NCI-H1417 (cell line): ENCODE data around the gene ACADVL.

ENCODE experiments used
- DNase-seq, 3 experiments: peaks; one replicate each; lab custom pipeline; 2025; lab: John Stamatoyannopoulos, UW

Gene ACADVL

DNA sequence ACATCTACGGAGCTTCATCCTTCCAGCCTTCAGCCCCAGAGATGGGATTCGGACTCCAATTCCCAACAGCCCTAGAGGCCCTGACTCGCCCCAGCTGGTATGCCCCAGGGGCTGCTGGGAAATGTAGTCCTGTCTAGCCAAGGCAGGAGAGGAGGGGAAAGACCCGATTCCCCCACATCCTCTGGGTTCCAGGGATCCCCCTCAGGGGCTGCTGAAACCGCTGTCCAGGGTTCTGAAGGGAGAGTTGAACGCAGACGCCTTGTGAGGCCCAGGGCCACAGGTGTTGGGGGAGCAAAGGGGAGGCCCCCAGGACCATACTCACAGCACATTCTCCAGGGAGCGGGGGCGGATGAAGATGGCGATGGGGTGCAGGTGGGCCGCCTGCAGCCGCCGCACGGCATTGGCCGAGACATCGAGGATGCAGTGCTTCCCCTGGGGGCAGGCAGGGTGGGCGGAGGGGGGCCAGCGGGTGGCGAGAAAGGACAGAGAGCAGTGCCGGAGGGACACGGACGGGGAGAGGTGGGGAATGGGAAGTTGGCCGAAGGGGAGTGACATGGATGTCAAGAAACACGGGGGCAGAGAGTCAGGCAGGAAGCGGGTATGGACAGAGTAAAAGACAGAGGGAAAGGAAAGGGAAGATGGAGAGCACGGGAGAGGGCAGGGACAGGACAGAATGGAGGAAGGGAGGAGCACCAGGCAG, 28.0 kb upstream of the ACADVL start:
- DNase-seq, result peak in 2 of 3 experiments; percentile 10 to 18

DNA sequence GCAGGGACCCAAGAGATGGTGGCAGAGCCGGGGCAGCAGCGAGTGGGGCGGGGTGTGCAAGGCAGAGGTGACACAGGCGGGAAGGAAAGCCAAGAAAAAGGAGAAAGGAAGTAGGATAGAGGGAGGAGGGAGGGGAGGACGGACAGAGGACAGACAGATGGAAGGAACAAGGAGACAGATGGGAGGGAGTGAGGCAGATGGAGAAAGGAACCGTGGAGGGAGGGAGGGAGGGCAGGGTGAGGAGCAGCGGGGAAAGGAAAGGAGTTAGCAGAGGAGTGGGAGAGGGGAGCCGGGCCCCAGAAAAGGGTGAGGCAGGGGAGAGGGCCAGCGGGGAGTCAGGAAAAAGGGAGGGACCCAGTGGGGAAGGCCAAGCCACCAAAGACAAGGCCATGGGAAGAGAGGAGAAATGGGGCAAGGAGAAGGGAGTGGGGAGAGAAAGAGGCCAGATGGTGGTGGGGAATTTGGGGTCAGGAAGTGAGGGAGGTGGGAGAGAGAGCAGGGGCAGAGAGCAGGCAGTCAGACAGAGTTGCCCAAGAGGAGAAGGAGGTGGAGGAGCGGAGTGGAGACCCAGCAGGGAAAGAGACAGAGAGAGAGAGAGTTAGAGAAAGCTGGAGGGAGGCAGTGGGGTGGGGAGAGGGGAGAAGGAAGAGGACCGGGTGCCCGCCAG, 27.3 kb upstream of the ACADVL start:
- DNase-seq, result no peak

GRCh38 chr17:7195971-7196370, 23.8 kb upstream of the ACADVL start:
- no peak for DNase-seq

- DNase-seq, result no peak
These were observed 22.9 kb upstream of the ACADVL start for GRCh38 chr17:7196651-7197401.

- DNase-seq, result no peak
These were observed 16.3 kb upstream of the ACADVL start for GRCh38 chr17:7203391-7203790.

GRCh38 chr17:7204336-7204735, 15.4 kb upstream of the ACADVL start:
- DNase-seq, result peak in 2 of 3 experiments; percentile 80 to 88

DNA sequence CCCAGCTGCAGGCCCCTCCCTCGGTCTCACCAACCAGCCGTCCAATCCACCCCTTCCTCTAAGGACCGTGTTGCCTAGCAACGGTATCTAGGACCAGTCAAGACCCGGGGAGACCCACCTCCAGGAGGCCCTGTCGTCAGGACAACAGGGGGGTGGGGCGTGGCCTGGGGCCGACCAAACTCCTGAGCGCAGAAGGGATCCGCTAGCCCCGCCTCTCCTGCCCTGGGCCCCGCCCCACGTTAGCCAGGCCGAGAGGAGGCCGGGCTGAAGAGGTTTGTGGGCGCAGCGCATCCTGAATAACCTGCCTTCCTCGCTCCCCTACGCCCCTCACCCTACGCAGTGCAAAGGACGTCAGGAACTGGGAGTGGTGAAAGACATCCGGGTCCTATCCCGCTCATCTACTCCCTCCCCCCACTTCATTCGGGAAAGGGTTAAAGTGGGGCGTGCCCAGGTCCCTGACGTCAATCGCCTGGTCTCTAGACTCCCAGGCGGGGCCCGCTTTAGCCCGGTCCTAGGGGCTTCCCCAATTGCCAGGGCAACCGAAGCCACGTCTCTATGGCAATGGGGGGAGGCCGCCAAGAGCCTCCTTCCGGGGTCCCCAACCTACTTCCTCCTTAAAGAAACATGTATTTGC, 14.8 kb upstream of the ACADVL start:
- peak; percentile 79 to 98 (median 93) for DNase-seq

DNA sequence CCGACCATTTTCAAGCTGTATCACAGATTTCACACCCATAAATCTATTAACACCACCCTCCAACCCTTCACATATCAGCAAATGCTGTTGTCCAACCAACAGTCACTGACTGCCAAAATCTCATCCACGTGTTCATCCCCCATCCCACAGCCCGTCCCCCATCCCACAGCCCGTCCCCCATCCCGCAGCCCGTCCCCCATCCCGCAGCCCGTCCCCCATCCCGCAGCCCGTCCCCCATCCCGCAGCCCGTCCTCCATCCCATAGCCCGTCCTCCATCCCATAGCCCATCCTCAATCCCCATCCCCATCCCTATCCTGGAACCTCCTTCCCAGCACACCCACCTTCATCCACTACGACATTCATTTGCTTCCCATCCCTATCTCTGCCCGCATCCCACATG, 14.2 kb upstream of the ACADVL start:
- no peak for DNase-seq

DNA sequence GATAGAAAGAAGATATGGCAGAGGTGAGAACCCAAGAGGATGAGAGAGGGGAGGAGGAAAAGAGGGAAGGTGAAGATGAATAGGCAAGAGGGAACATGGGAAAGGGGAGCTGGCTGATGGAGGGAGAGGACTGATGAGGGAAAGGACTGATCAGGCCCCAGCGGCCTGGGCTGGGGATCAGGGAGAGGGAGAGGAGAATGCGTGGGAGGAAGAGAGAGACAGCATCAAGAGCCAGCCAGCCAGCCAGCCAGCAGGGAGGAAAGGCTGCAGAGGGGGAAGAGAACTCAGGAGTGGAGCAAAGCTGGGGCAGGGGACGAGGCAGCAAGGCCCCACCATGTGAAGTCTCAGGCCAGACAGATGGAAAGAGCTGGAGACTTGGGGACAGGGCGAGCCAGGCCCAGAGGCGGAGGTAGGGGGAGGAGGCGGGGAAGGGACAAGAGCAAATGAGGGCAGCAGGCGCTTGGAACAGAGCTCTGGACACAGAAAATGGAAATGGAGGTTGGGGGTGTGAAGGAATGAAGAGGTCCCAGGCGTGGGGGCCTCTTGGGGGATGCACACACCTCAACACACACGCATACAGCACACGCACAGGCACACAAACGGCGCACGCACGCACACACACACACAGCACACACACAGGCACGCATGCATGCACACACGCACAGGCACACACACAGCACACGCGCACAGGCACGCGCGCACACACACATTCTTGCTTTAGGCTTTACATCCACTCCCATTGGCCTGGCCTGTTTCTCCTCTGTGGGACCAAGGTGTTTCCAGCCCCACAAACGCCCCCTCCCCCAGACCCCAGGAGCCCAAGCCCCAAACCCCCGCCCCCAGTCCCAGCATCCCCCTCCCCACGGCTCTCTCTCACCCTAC, 12.4 kb upstream of the ACADVL start:
- DNase-seq, result no peak

GRCh38 chr17:7208027-7208571, 11.6 kb upstream of the ACADVL start:
- DNase-seq, result no peak

DNA sequence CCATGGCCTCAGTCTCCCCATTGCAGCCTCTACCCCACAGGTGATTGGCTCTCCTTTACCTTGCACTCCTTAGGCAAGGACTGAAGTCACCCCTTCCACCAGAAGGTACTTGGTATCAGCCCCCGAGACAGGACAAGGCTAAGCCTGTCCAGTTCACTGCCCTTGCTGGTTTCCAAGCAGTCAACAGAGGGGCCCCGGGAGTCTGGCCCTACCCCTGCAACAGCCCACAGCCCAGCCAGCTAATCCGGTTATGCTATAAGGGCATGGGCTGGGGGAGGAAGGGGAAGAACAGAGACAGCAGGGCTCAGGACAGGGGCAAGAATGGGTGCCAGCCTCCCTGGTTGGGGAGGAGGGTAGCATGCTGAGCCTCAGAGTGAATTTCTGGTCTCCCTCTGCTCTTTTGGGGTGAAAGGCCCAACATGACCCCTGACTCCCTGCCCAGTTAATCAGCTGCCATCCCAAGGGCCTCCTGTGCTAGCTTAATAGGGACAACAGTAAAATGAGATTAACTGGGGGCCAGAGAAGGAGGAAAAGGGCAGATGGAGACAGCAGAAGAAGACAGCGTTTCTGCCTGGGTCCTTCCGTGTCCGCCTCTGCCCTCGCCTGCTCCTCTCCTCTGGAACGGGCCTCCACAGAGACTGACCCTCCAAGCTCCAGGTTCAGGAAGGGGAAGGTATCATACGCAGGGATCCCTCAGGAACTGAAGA, 10.8 kb upstream of the ACADVL start:
- no peak for DNase-seq

DNA sequence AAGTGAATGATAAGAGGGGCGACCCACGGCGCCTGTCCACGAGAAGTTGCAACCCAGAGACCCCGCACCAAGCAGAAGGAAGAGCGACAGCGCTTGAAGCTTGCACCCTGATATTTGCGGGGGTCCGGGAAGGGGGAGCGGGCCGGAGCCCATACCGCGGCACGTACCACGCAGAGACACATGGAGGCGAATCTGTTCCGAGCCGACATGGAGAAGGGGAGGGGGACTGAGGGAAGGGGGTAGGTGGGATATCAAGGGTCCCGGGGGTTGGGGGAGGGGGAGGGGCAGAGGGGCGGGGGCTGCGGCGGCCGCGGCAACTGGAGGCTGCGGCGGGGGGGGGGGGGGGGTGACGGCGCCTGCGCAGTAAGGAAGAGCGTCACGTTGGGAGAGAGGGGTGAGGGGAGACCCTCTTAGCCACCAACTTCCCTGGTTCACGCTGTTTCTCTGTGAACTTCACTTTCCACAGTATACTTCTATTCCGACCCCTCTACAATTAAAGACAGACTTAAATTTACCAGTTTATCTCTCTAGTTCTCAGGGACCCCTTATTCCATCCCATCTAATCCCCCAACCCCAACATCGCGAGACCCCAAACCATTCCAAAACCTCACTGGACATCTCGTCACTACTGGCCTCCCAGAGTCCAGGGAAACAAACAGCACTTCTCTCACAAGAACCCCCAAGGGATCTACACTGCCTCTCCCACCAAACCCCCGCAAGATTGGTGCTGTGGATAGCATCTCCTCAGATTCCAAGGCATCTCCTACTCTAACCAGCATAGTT, 8.1 kb upstream of the ACADVL start:
- no peak for DNase-seq

- peak; percentile 84 to 98 (median 95) for DNase-seq
These were observed 5.8 kb upstream of the ACADVL start for GRCh38 chr17:7213895-7214299.

GRCh38 chr17:7214300-7215135, 5.2 kb upstream of the ACADVL start:
- DNase-seq, result peak; percentile 96 to 99 (median 97)

- no peak for DNase-seq
These were observed 4.6 kb upstream of the ACADVL start for GRCh38 chr17:7215136-7215638.

DNA sequence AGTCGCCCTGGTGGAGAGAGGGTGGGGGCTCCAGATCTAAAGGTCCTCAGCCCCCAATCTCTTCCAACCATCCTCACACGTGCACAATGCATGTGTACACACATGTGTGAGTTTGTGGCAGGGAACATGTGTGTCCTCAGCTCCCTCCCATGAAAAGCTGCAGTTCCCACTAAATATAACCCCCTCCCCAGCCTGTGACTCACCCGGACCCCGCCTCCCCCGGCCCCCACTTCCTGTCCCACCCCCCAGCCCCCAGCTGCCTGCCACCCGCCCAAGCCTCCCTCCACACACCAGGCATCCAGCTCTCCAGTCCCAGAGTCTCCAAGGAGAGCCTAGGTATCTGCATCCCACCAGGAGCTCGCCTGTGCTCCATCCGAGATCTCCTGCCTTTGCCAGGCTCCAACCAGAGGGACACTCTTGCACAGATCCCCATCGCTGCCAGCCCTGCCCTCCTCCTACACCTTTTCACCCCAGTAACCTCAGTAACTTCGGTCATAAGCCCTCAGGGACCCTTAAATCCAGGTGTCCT, 4.0 kb upstream of the ACADVL start:
- DNase-seq, result peak in 1 of 3 experiments; percentile 13

GRCh38 chr17:7216242-7217112, 3.3 kb upstream of the ACADVL start:
- no peak for DNase-seq
